HG03520 (cell line): Measurements from ENCODE around the gene TAF11L11.
"Not testable (repeated sequence)": the region's sequence is repeated elsewhere in the genome, so short reads cannot be mapped to it uniquely, and the experiment has no call there.

Source experiments
- ATAC-seq: cut with Tn5 transposase; IDR thresholded peaks from one replicate; pipeline ENCODE4 v1.9.1; 2021; ENCODE audit warnings: mild to moderate bottlenecking, moderate library complexity; ENCODE audit not compliant: unreplicated experiment

Gene TAF11L11

GRCh38 chr5:17603880-17604279, at the start of gene TAF11L11:
TAF11L11 (plus strand) TSS chr5:17604183.
- not testable (repeated sequence) for ATAC-seq

GRCh38 chr5:17585658-17586057, 18.3 kb upstream of the TAF11L11 start, which contains the start of gene TAF11L7:
TAF11L7 (minus strand) TSS chr5:17585758.
- not testable (repeated sequence) for ATAC-seq

DNA sequence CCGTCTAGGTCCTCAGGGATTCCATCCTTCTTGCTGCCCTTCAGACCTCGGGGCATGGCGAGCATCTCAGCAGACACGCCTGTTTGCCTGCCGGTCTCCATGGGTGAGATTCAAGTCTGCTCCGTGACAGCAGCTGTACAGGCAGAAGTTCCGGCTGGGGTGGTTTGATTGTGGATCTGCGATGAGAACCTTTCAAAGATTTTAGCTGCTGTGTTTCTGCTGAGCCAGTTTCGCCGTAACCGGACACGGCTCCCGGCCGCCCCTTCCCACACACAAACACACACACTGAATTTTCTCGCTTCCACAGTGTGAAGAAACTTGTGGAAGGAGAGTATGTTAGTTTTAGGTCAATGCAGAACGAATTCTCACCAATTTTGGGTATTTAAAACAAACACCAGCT, 13.1 kb upstream of the TAF11L11 start, which contains the start of gene TAF11L8:
TSS of gene TAF11L8 (minus strand) at position 101 of the 400 bp plus-strand sequence.
- not testable (repeated sequence) for ATAC-seq

GRCh38 chr5:17594255-17594654, 9.7 kb upstream of the TAF11L11 start, which contains the start of gene TAF11L9:
TAF11L9 (minus strand) TSS chr5:17594394.
- ATAC-seq, result not testable (repeated sequence)

DNA sequence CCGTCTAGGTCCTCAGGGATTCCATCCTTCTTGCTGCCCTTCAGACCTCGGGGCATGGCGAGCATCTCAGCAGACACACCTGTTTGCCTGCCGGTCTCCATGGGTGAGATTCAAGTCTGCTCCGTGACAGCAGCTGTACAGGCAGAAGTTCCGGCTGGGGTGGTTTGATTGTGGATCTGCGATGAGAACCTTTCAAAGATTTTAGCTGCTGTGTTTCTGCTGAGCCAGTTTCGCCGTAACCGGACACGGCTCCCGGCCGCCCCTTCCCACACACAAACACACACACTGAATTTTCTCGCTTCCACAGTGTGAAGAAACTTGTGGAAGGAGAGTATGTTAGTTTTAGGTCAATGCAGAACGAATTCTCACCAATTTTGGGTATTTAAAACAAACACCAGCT, 6.3 kb upstream of the TAF11L11 start, which contains the start of gene TAF11L10:
TSS of gene TAF11L10 (minus strand) at position 101 of the 400 bp plus-strand sequence.
- ATAC-seq, result not testable (repeated sequence)

DNA sequence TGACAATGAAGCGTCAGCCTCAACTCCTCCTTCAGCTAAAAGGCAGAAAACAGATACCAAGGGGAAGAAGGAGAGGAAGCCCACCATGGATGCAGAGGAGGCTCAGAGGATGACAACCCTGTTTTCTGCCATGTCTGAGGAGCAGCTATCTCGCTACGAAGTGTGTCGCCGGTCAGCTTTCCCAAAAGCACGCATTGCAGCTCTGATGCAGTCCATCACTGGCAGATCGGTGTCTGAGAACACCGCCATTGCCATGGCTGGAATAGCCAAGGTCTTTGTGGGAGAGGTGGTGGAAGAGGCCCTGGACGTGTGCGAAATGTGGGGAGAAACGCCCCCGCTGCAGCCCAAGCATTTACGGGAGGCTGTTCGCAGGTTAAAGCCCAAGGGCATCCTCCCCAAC, 968 bp downstream of the TAF11L11 start:
- no peak for ATAC-seq

DNA sequence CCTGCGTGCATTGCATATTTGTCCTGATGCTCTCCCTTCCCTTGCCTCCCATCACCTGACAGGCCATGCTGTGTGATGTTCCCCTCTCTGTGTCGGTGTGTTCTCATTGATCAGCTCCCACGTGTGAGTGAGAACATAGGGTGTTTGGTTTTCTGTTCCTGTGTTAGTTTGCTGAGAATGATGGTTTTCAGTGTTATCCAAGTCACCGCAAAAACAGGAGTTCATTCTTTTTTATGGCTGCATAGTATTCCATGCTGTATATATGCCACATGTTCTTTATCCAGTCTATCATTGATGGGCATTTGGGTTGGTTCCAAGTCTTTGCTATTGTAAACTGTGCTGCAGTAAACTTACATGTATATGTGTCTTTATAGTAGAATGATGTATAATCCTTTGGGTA, 3.5 kb downstream of the TAF11L11 start:
- not testable (repeated sequence) for ATAC-seq

DNA sequence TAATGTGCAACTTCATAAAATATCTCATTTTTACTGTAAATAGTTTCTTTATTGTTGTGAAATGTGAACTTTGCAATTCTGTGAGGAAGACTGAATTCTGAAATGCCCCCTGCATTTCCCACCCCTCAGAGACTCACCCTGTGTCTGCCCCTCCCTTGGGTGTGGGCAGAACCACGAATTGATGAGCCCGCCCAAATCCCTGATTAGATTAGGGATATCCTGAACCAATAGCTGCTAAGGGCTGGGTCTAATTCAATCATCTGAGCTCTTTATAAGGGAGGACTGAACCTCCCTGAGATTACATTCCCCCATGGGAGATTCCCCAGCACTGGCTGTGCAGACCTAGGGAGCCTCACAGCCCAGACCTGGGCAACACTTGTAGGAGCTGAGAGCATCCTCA, 6.1 kb downstream of the TAF11L11 start, which contains the start of gene TAF11L12:
TSS of gene TAF11L12 (plus strand) at position 301 of the 400 bp plus-strand sequence.
- ATAC-seq, result not testable (repeated sequence)

DNA sequence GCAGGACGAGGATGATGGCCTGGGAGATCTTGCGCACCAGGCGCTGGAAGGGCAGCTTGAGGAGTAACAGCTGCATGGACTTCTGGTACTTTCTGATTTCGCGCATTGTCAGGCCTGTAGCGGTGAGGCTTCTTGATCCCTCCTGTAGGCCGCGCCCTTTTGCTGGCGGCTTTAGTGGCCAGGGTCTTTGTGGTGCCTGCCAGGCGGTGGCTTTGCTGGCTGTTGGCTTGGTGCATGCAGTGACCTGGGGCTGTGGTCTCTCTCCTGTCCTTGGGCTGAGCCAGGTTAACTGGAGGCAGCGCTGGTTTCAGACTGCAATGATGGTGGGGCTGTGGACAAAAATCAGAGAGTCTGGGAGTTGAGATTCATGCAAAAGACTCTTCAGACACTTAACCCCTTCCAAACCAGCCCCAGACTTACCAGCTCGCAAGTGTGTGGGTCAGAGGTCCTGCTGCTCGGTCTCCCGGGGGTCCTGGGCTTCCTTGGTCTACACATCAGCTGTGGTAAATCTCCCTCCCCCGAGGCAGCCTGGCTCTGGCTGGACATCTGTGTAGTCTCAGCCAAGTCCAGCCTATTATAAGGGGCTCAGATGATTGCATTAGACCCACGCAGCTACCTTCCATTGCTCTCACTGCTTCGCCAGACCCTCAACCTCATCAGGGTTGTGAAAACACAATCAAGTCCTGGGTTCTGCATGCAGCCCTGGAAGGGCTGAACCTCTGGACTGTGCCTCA, 11.1 kb downstream of the TAF11L11 start:
- no peak for ATAC-seq

DNA sequence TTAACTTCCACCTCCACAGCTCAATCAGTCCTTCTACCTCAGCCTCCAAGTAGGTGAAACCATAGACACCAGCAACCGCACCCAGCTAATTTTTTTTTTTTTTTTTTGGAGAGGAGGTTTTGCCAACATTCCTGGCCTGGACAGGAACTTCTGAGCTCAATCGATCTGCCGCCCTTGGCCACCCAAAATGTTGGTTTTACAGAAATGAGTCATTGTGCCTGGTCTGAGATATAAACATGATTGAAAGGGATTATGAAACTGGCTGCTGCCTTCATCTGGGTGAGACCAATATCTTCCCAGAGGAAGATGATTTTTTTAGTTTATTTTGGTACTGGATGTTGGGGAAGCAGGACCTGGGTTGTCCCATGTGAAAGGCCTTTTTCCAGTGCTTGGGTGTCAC, 15.4 kb downstream of the TAF11L11 start:
- no peak for ATAC-seq

DNA sequence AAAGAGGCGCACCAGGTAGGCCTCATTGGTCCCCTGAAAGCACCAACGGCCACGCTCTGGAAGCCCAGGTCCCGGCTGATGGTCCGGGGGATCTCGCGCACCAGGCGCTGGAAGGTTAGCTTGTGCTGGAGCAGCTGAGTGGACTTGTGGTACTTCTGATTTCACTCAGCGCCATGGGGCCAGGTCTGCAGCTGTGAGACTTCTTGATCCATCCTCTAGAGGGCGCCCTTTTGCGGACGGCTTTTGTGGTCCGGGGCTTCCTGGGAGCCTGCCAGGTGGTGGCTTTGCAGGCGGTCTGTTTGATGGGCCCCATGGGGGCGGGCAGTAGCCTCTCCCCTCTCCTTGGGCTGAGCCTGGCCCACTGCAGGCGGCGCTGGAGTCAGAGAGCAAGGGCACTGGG, 16.6 kb downstream of the TAF11L11 start:
- ATAC-seq, result no peak

- no peak for ATAC-seq
Measured at GRCh38 chr5:17625686-17626085, 21.7 kb downstream of the TAF11L11 start.

- not testable (repeated sequence) for ATAC-seq
Measured at GRCh38 chr5:17631788-17632187, 27.8 kb downstream of the TAF11L11 start, which contains the start of gene TAF11L13. TAF11L13 (plus strand) TSS chr5:17632088.

GRCh38 chr5:17634160-17634559, 30.2 kb downstream of the TAF11L11 start, which contains the start of gene TAF11L14:
TAF11L14 (plus strand) TSS chr5:17634460.
- no peak for ATAC-seq

GRCh38 chr5:17649232-17649631, 45.2 kb downstream of the TAF11L11 start:
- not testable (repeated sequence) for ATAC-seq

GRCh38 chr5:17655201-17655759, 51.3 kb downstream of the TAF11L11 start:
- ATAC-seq, result not testable (repeated sequence)
